IMR-90 (cell line): ENCODE measurements around the gene PKDCC. TPM values are rescaled to one million over a fixed set of nuclear protein-coding genes. Genes with fewer than 3 reads are reported as not detected.

Source experiments
- ATAC-seq: fragments of 200-7000 bp; cut with Tn5 transposase; 2 replicates; pipeline ENCODE4 v1.9.1; 2020; ENCODE audit warnings: low read depth, mild to moderate bottlenecking, moderate library complexity
- BruUV-seq: library from RNA; stranded (reverse); fragments of 400-500 nt; replicated peaks from 2 replicates; lab custom pipeline; 2021; lab: Mats Ljungman, UMichigan
- CTCF ChIA-PET: fragments of 300-600 bp; formaldehyde crosslinking; extraction: SDS; loops from one replicate; lab custom pipeline; 2021; ENCODE audit warnings: antibody characterized with exemption; lab: Yijun Ruan, JAX
- POLR2A ChIA-PET: fragments of 300-600 bp; sonication (Branson Sonifier 250); formaldehyde crosslinking; loops from one replicate; lab custom pipeline; 2022; ENCODE audit warnings: antibody characterized with exemption; ENCODE audit not compliant: unreplicated experiment; lab: Charles Lee
- DNase-seq: peaks from one replicate; pipeline ENCODE4 v3.0.0; 2013
- H2AFZ ChIP-seq: replicated peaks from 2 replicates; pipeline ENCODE3; 2013; ENCODE audit warnings: low read length, mild to moderate bottlenecking; ENCODE audit not compliant: poor library complexity
- H2AK5ac ChIP-seq: 2 replicates; pipeline ENCODE4 v1.6.1; 2013; ENCODE audit warnings: low read depth, low read length, inconsistent platforms
- H2AK9ac ChIP-seq: replicated peaks from 2 replicates; pipeline ENCODE3; 2013; ENCODE audit warnings: mild to moderate bottlenecking, low read depth, low read length, moderate library complexity; ENCODE audit not compliant: poor library complexity
- H2BK120ac ChIP-seq: 2 replicates; pipeline ENCODE4 v1.6.1; 2013; ENCODE audit warnings: low read depth, low read length, inconsistent platforms
- H2BK15ac ChIP-seq: 3 replicates; pipeline ENCODE4 v1.6.1; 2013; ENCODE audit warnings: low read depth, low read length, inconsistent platforms
- H2BK20ac ChIP-seq: 2 replicates; pipeline ENCODE4 v1.6.1; 2013; ENCODE audit warnings: low read depth, mild to moderate bottlenecking, inconsistent platforms, low read length, moderate library complexity
- H2BK5ac ChIP-seq: 2 replicates; pipeline ENCODE4 v1.6.1; 2013; ENCODE audit warnings: mild to moderate bottlenecking, low read depth, low read length, inconsistent platforms; ENCODE audit not compliant: poor library complexity, severe bottlenecking
- H3K14ac ChIP-seq: replicated peaks from 2 replicates; pipeline ENCODE4 v1.6.1; 2013; ENCODE audit warnings: low read depth, low read length, inconsistent platforms
- H3K18ac ChIP-seq: 2 replicates; pipeline ENCODE4 v1.6.1; 2013; ENCODE audit warnings: low read depth, low read length, control low read depth
- H3K23ac ChIP-seq: 2 replicates; pipeline ENCODE4 v1.6.1; 2013; ENCODE audit warnings: low read depth, low read length, inconsistent platforms
- H3K27ac ChIP-seq: 2 replicates; pipeline ENCODE4 v1.5.1; 2013; ENCODE audit warnings: mild to moderate bottlenecking, control low read depth, low read length; ENCODE audit not compliant: insufficient read depth
- H3K27me3 ChIP-seq: 2 replicates; pipeline ENCODE4 v1.6.1; 2013; ENCODE audit warnings: low read length; ENCODE audit not compliant: control insufficient read depth, insufficient read depth
- H3K36me3 ChIP-seq: 2 replicates; pipeline ENCODE4 v1.6.1; 2013; ENCODE audit warnings: low read length, mixed read lengths; ENCODE audit not compliant: control insufficient read depth, insufficient read depth
- H3K4ac ChIP-seq: 2 replicates; pipeline ENCODE4 v1.6.1; 2013; ENCODE audit warnings: low read depth, low read length, inconsistent platforms
- H3K4me1 ChIP-seq: 2 replicates; pipeline ENCODE4 v1.6.1; 2013; ENCODE audit warnings: low read length, mixed read lengths; ENCODE audit not compliant: control insufficient read depth, insufficient read depth
- H3K4me2 ChIP-seq: 2 replicates; pipeline ENCODE4 v1.6.1; 2013; ENCODE audit warnings: low read depth, mild to moderate bottlenecking, control low read depth, low read length, moderate library complexity
- H3K4me3 ChIP-seq: 2 replicates; pipeline ENCODE4 v1.5.1; 2013; ENCODE audit warnings: low read depth, mild to moderate bottlenecking, control low read depth, low read length, moderate library complexity; ENCODE audit not compliant: insufficient read depth
- H3K56ac ChIP-seq: 2 replicates; pipeline ENCODE4 v1.6.1; 2013; ENCODE audit warnings: low read length, inconsistent platforms; ENCODE audit not compliant: insufficient read depth; ENCODE audit errors: extremely low read depth
- H3K79me1 ChIP-seq, 2 experiments: 2 replicates each; pipeline ENCODE4 v1.6.1; 2013; ENCODE audit warnings: low read length in 2 of 2, inconsistent platforms in 1 of 2, low read depth in 1 of 2
- H3K9ac ChIP-seq: 2 replicates; pipeline ENCODE4 v1.6.1; 2013; ENCODE audit warnings: low read depth, low read length, control low read depth
- H3K9me1 ChIP-seq: 2 replicates; pipeline ENCODE4 v1.6.1; 2013; ENCODE audit warnings: low read length, inconsistent platforms; ENCODE audit not compliant: insufficient read depth
- H3K9me3 ChIP-seq: 2 replicates; pipeline ENCODE4 v1.6.1; 2013; ENCODE audit warnings: low read length; ENCODE audit not compliant: control insufficient read depth, insufficient read depth
- H4K20me1 ChIP-seq: 2 replicates; pipeline ENCODE4 v1.6.1; 2013; ENCODE audit warnings: low read length, inconsistent platforms; ENCODE audit not compliant: insufficient read depth
- H4K5ac ChIP-seq: 2 replicates; pipeline ENCODE4 v1.6.1; 2013; ENCODE audit warnings: mild to moderate bottlenecking, low read depth, low read length, control low read depth
- H4K8ac ChIP-seq, 2 experiments: 2 replicates each; pipeline ENCODE4 v1.6.1; 2013; ENCODE audit warnings: low read depth in 2 of 2, low read length in 2 of 2, control low read depth in 1 of 2, inconsistent platforms in 1 of 2
- H4K91ac ChIP-seq: 2 replicates; pipeline ENCODE4 v1.6.1; 2013; ENCODE audit warnings: low read depth, low read length, inconsistent platforms; ENCODE audit not compliant: insufficient read depth
- CEBPB ChIP-seq: IDR thresholded peaks from 2 replicates; pipeline ENCODE4 v1.6.1; 2012; ENCODE audit warnings: low read depth, low read length, improper control_type of control experiment
- CTCF ChIP-seq: conservative IDR thresholded peaks from 2 replicates; pipeline ENCODE4 v1.5.1; 2012; ENCODE audit warnings: mild to moderate bottlenecking, low read depth, low read length, improper control_type of control experiment
- MAFK ChIP-seq: IDR thresholded peaks from 2 replicates; pipeline ENCODE4 v1.6.1; 2012; ENCODE audit warnings: low read depth, low read length, improper control_type of control experiment
- MAZ ChIP-seq: IDR thresholded peaks from 2 replicates; pipeline ENCODE4 v1.6.1; 2012; ENCODE audit warnings: low read depth, mild to moderate bottlenecking, low read length, improper control_type of control experiment, moderate library complexity, borderline replicate concordance
- MXI1 ChIP-seq: IDR thresholded peaks from 2 replicates; pipeline ENCODE4 v1.6.1; 2012; ENCODE audit warnings: low read depth, mild to moderate bottlenecking, low read length, moderate library complexity, borderline replicate concordance
- RCOR1 ChIP-seq: IDR thresholded peaks from 2 replicates; pipeline ENCODE4 v1.6.1; 2012; ENCODE audit warnings: mild to moderate bottlenecking, low read length, improper control_type of control experiment; ENCODE audit not compliant: insufficient replicate concordance
- RFX5 ChIP-seq: IDR thresholded peaks from 2 replicates; pipeline ENCODE4 v1.8.0; 2012; ENCODE audit warnings: low read depth, mild to moderate bottlenecking, low read length, moderate library complexity
- SMC3 ChIP-seq: fragments of 150-350 bp; IDR thresholded peaks from 2 replicates; pipeline ENCODE4 v1.6.1; 2016; ENCODE audit warnings: low read depth, mild to moderate bottlenecking, antibody characterized with exemption, low read length, moderate library complexity
- USF2 ChIP-seq: fragments of 150-350 bp; IDR thresholded peaks from 2 replicates; pipeline ENCODE4 v1.6.1; 2017; ENCODE audit warnings: mild to moderate bottlenecking, antibody characterized with exemption, low read length, low read depth
- WGBS, 2 experiments: methylation state at CpG; one replicate each; pipeline versions ENCODE4 v1.1.5 to v1.1.7; 2013; ENCODE audit warnings: missing lambda C conversion rate in 2 of 2; ENCODE audit not compliant: insufficient read length in 1 of 2; ENCODE audit errors: extremely low coverage in 2 of 2; 5-methylcytosine and 5-hydroxymethylcytosine counted together
- dilution Hi-C: fragments of 300-500 bp; cut with HindIII; formaldehyde crosslinking; loops from one replicate; pipeline ENCODE4 v1.14.3; 2018; ENCODE audit warnings: low sequenced_read_pairs; ENCODE audit not compliant: unreplicated experiment
- in situ Hi-C: fragments of 300-500 bp; cut with MboI; formaldehyde crosslinking; loops from 3 replicates; pipeline ENCODE4 v1.14.3; 2019; ENCODE audit warnings: low sequenced_read_pairs, inconsistent platforms, mixed read lengths
- intact Hi-C: fragments of 100-400 bp; cut with micrococcal nuclease; formaldehyde crosslinking; loops from 2 replicates; pipeline ENCODE4 v1.10.0; 2022
- polyA plus RNA-seq, 3 experiments: library from polyadenylated mRNA; depleted of rRNA; stranded (reverse); fragments of >200 nt; gene quantifications; 2 replicates each; pipeline ENCODE4 v1.2.3, GENCODE V29; 2012; ENCODE audit warnings: low replicate concordance in 1 of 3
- total RNA-seq: library from RNA; depleted of rRNA; stranded (reverse); fragments of >200 nt; gene quantifications from 2 replicates; pipeline ENCODE4 v1.2.3, GENCODE V29; 2012

PKDCC gene
- total and polyA plus RNA-seq, 2 of the 4 experiments (the other 2 are of a cell fraction) = 55.6 to 95.7 TPM

DNA sequence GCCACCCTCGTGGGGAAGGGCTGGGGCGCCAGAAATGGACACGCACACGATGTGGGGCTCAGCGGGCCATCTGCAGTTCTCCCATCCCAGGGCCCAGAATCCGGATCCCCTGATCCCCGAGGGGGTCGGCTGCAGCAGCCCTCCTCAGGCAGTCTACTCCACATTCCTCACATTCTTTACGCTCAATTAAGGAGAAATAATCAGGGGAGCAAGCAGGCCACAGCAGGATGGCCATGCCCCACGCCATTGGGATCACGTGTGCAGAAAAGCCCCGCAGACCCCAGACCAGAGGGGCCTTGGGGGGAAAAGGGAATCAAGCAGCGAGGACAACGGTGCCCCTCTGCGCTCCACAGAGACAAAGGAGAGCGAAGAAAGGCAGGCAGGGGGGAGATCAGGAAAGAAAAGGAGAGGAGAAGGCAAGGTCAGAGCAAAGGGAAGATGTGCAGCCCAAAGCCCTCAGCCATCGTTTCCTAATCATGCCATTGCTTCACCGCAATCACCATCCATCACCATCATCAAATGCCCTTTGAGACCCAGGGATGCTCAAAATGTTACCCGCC, 17.5 kb upstream of the PKDCC start:
- Histone ChIP-seq H2BK15ac (no peak overlapping the region), H4K8ac (no peak overlapping the region), H4K5ac (no peak overlapping the region), H3K9ac (no peak overlapping the region), H2BK120ac (no peak overlapping the region), H2AK5ac (no peak overlapping the region), H2BK5ac (no peak overlapping the region), H3K4me2 (no peak overlapping the region), H4K91ac (no peak overlapping the region), H3K23ac (no peak overlapping the region), H4K20me1 (no peaks in the 10 kb centered on the region), H3K36me3 (no peaks in the 10 kb centered on the region), H3K56ac (no peak overlapping the region), H3K4me3 (no peak overlapping the region), H3K4me1 (peaks cover 7% of the 10 kb centered on the region; the same call in 1 of the 2 replicates), H2AFZ (no peak overlapping the region), H2AK9ac (no peak overlapping the region), H3K79me1 (no peaks in the 10 kb centered on the region), H3K9me1 (0 out of 2 replicates have a peak, but pooled peaks cover 5% of the 10 kb centered on the region), H2BK20ac (no peak overlapping the region), H3K18ac (no peak overlapping the region), H3K14ac (no peak overlapping the region), H3K27me3 (peaks cover 5% of the 10 kb centered on the region), H3K27ac (no peak overlapping the region), H3K4ac (no peak overlapping the region), H3K9me3 (no peaks in the 10 kb centered on the region)
- dilution Hi-C loops = no loop called here
- no TSS peak for BruUV-seq
- WGBS, 2 experiments = 33% methylated on average over 3 of the region's 19 CpGs; no CpG with 5 or more reads in 1 of the 2 experiments
- ChIA-PET CTCF (no interaction called here), POLR2A (no interaction called here)
- no peak for ATAC-seq
- DNase-seq = no peak
- TF ChIP-seq CEBPB (no peak), SMC3 (no peak), MAZ (no peak), CTCF (no peak), USF2 (no peak), RCOR1 (no peak), MXI1 (no peak), MAFK (no peak), RFX5 (no peak)
- intact Hi-C loops = no loop called here
- in situ Hi-C loops = no loop called here
